Measurements from ENCODE around the gene CMTM6.

The CMTM6 gene

DNA sequence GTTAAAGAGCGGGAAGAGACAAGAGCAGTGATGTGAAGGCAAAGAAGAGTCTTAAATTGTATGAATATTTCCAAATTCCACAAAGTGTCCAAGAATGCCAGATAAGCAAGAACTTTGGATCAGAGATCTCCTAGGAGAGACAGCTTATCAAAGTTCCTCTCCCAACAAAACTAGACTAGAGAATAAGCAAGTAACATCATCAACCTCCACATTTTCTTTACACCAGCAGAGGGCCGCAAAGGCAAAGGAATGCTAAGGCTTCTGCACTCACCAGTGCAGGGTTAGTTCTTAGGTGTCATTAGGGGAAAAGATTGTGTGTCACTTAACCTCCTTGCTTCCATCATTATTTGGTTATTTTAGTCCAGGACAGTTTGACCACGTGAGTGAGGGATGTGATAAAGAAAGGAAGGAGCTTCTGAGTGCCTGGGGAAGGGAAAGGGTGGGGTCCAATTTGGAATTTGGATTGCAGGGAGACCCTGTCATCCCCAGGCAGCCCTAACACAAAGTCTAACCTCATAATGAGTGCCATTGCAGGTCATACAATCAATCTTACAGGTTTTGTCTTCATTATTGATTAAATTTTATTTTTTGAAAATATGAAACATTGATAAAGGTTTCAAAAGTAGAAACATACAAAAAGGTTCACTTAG lies 7.5 kb upstream of the CMTM6 start:
- no peak for DNase-seq (ENCODE audit: low spot score)
- TF ChIP-seq, protein P1, sequence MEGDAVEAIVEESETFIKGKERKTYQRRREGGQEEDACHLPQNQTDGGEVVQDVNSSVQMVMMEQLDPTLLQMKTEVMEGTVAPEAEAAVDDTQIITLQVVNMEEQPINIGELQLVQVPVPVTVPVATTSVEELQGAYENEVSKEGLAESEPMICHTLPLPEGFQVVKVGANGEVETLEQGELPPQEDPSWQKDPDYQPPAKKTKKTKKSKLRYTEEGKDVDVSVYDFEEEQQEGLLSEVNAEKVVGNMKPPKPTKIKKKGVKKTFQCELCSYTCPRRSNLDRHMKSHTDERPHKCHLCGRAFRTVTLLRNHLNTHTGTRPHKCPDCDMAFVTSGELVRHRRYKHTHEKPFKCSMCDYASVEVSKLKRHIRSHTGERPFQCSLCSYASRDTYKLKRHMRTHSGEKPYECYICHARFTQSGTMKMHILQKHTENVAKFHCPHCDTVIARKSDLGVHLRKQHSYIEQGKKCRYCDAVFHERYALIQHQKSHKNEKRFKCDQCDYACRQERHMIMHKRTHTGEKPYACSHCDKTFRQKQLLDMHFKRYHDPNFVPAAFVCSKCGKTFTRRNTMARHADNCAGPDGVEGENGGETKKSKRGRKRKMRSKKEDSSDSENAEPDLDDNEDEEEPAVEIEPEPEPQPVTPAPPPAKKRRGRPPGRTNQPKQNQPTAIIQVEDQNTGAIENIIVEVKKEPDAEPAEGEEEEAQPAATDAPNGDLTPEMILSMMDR (IDR thresholded peaks at IDR 0.05) = peak; percentile 50
- Histone ChIP-seq H3K27ac (no peak overlapping the region), H3K4me3 (no peak overlapping the region)

DNA sequence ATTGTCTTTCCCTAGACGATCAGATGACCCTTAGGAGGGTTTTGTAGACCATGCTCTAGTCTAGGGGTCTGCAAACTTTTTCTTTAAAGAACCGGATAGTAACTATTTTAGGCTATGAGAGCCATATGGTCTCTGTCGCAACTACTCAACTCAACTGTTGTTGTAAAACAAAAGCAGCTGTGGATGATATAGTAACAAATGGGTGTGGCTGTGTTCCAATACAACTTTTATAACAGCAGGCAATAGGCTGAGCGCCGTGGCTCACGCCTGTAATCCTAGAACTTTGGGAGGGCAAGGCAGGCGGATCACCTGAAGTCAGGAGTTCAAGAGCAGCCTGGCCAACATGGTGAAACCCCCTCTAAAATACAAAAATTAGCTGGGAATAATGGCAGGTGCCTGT lies 6.1 kb upstream of the CMTM6 start:
- TF ChIP-seq, protein P1 (IDR thresholded peaks at IDR 0.05) = no peak
- no peak for DNase-seq (ENCODE audit: low spot score)
- Histone ChIP-seq H3K4me3 (no peak overlapping the region), H3K27ac (no peak overlapping the region)

- DNase-seq (ENCODE audit: low spot score) = no peak
- TF ChIP-seq, protein P1 (IDR thresholded peaks at IDR 0.05) = no peak
- no peak overlapping the region for H3K27ac ChIP-seq
- no peak overlapping the region for H3K4me3 ChIP-seq
Measured at GRCh38 chr3:32506466-32506865, 3.8 kb upstream of the CMTM6 start.

- H3K4me3 ChIP-seq = peak overlapping the region; percentile 96
- DNase-seq (ENCODE audit: low spot score) = no peak
- peak overlapping the region; percentile 82 to 99 for H3K27ac ChIP-seq
Measured at GRCh38 chr3:32502946-32503286, 264 bp upstream of the CMTM6 start.

GRCh38 chr3:32501783-32502117 lies 902 bp downstream of the CMTM6 start:
- Histone ChIP-seq H3K4me3 (peak overlapping the region; percentile 96), H3K27ac (peak overlapping the region; percentile 82 to 99)
- TF ChIP-seq, protein P1 (IDR thresholded peaks at IDR 0.05) = no peak
- no peak for DNase-seq (ENCODE audit: low spot score)

More at GRCh38 chr3:32502946-32503286, 264 bp upstream of the CMTM6 start:
- TF ChIP-seq, protein P1 (IDR thresholded peaks at IDR 0.05) = no peak

DNA sequence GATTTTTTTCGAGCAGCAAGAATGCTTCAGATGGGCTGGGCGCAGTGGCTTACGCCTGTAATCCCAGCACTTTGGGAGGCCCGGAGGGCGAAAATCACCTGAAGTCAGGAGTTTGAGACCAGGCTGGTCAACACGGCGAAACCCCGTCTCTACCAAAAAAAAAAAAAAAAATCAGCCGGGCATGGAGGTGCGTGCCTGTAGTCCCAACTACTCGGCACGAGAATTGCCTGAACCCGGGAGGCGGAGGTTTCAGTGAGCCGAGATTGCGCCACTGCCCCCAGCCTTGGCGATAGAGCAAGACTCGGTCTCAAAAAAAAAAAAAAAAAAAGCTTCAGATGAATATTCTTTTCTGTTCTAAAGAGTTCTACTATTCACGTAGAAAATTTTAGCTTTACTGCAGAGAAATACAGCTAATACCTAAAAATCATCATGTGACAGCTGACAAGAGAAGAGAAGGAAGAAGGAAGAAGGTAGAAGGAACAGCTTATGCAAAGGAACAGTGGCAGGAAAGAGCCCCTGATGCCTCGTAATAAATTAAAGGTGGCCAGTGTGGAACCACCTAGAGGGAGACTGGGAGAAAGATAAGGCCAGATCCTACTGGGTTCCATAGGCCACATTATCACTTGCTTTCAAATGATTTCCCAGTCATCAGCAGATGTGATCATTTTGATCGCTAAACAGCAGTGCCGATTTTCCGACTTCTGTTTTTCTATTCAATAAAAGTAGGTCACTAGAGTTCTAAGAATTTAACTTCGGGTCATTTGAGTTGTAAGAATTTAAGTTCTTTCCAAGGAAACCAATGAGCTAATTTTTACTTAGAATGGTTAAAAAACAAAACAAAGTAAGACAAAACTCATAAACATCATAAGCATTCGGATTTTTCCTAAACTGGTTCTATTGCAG lies 1.5 kb downstream of the CMTM6 start:
- peak overlapping the region; percentile 82 to 99 for H3K27ac ChIP-seq
- no peak for DNase-seq (ENCODE audit: low spot score)
- peak overlapping the region; percentile 96 for H3K4me3 ChIP-seq
- TF ChIP-seq, protein P1 (IDR thresholded peaks at IDR 0.05) = no peak

DNA sequence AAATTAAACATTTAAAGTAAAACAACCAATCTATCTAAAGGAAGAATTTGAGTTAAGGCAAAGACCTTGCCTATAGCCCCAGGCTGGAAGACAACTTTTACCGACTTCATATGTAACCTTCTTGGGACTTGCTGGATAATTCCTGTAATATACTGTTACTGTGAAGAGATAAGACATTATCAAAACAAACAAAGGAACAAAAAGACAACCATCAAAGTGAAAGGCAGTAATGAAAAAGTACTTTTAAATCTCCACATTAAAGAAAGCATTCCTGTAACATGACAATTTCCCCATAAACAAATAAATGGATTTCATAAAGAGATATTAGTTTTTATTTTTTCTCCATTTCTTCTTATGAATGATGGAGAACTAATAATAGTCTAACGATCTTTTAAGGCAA lies 2.4 kb downstream of the CMTM6 start:
- TF ChIP-seq, protein P1 (IDR thresholded peaks at IDR 0.05) = no peak

More for the DNA sequence above, 2.4 kb downstream of the CMTM6 start:
- Histone ChIP-seq H3K4me3 (no peak overlapping the region), H3K27ac (no peak overlapping the region)
- DNase-seq (ENCODE audit: low spot score) = no peak
